H1 (cell line): ENCODE data around the gene BANF1. TPM values are rescaled to one million over a fixed set of nuclear protein-coding genes. Genes with fewer than 3 reads are reported as not detected.

Experiments used
- polyA plus RNA-seq, 7 experiments: library from polyadenylated mRNA; depleted of rRNA in 3 of 7; stranded (reverse) in 5 of 7; unstranded in 2 of 7; fragments of >200 nt in 5 of 7; fragments of 200-250 nt in 2 of 7; gene quantifications; 1 replicate in 5 of 7; 2 replicates in 1 of 7; 4 replicates in 1 of 7; pipeline versions ENCODE4 v1.2.1 to v1.2.3, GENCODE V29; 2011 to 2013; ENCODE audit warnings: missing spikeins in 2 of 7, mixed read lengths in 2 of 7
- total RNA-seq: library from RNA; stranded (reverse); fragmentation: NEBNext Ultra II Directional; extraction: Animal tissue kit (Norgen Biotek cat#: 25700); gene quantifications from 2 replicates; pipeline ENCODE4 v1.2.1, GENCODE V29; 2021
- TF ChIP-seq, protein P1 (sequence below): fragments of 300-600 bp; sonication (generic); IDR thresholded peaks from 2 replicates; pipeline ENCODE4 v1.7.1; 2012; ENCODE audit warnings: low read length, moderate library complexity, mild to moderate bottlenecking, inconsistent platforms; ENCODE audit not compliant: insufficient replicate concordance

Gene BANF1
- total and polyA plus RNA-seq, 2 of the 8 experiments (the other 6 are each of a cell fraction or from before 2014, with no cell fraction given) = 330 to 467 TPM

DNA sequence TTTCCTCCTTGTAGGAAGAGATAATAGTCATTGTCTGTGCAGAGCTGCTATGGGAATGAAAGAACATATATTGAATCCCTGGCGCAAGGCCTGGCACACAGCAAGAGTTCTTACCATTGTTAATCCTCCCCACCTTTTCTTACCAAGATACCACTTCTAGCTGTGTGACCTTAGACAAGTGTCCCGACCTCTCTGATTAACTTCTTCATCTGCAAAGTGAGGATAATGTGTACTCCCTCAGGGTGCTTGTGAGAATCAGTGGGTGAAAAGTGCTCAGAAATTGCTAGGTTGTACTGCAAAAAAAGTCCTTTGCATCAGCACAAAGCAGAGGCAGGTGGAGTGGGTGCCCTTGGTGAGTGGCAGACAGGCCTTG is 5.8 kb downstream of the BANF1 start (continued):
- TF ChIP-seq, protein P1, sequence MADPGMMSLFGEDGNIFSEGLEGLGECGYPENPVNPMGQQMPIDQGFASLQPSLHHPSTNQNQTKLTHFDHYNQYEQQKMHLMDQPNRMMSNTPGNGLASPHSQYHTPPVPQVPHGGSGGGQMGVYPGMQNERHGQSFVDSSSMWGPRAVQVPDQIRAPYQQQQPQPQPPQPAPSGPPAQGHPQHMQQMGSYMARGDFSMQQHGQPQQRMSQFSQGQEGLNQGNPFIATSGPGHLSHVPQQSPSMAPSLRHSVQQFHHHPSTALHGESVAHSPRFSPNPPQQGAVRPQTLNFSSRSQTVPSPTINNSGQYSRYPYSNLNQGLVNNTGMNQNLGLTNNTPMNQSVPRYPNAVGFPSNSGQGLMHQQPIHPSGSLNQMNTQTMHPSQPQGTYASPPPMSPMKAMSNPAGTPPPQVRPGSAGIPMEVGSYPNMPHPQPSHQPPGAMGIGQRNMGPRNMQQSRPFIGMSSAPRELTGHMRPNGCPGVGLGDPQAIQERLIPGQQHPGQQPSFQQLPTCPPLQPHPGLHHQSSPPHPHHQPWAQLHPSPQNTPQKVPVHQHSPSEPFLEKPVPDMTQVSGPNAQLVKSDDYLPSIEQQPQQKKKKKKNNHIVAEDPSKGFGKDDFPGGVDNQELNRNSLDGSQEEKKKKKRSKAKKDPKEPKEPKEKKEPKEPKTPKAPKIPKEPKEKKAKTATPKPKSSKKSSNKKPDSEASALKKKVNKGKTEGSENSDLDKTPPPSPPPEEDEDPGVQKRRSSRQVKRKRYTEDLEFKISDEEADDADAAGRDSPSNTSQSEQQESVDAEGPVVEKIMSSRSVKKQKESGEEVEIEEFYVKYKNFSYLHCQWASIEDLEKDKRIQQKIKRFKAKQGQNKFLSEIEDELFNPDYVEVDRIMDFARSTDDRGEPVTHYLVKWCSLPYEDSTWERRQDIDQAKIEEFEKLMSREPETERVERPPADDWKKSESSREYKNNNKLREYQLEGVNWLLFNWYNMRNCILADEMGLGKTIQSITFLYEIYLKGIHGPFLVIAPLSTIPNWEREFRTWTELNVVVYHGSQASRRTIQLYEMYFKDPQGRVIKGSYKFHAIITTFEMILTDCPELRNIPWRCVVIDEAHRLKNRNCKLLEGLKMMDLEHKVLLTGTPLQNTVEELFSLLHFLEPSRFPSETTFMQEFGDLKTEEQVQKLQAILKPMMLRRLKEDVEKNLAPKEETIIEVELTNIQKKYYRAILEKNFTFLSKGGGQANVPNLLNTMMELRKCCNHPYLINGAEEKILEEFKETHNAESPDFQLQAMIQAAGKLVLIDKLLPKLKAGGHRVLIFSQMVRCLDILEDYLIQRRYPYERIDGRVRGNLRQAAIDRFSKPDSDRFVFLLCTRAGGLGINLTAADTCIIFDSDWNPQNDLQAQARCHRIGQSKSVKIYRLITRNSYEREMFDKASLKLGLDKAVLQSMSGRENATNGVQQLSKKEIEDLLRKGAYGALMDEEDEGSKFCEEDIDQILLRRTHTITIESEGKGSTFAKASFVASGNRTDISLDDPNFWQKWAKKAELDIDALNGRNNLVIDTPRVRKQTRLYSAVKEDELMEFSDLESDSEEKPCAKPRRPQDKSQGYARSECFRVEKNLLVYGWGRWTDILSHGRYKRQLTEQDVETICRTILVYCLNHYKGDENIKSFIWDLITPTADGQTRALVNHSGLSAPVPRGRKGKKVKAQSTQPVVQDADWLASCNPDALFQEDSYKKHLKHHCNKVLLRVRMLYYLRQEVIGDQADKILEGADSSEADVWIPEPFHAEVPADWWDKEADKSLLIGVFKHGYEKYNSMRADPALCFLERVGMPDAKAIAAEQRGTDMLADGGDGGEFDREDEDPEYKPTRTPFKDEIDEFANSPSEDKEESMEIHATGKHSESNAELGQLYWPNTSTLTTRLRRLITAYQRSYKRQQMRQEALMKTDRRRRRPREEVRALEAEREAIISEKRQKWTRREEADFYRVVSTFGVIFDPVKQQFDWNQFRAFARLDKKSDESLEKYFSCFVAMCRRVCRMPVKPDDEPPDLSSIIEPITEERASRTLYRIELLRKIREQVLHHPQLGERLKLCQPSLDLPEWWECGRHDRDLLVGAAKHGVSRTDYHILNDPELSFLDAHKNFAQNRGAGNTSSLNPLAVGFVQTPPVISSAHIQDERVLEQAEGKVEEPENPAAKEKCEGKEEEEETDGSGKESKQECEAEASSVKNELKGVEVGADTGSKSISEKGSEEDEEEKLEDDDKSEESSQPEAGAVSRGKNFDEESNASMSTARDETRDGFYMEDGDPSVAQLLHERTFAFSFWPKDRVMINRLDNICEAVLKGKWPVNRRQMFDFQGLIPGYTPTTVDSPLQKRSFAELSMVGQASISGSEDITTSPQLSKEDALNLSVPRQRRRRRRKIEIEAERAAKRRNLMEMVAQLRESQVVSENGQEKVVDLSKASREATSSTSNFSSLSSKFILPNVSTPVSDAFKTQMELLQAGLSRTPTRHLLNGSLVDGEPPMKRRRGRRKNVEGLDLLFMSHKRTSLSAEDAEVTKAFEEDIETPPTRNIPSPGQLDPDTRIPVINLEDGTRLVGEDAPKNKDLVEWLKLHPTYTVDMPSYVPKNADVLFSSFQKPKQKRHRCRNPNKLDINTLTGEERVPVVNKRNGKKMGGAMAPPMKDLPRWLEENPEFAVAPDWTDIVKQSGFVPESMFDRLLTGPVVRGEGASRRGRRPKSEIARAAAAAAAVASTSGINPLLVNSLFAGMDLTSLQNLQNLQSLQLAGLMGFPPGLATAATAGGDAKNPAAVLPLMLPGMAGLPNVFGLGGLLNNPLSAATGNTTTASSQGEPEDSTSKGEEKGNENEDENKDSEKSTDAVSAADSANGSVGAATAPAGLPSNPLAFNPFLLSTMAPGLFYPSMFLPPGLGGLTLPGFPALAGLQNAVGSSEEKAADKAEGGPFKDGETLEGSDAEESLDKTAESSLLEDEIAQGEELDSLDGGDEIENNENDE = no peak
